Ramos (cell line): Measurements from ENCODE around the gene F5.
"Not testable (repeated sequence)": the region's sequence is repeated elsewhere in the genome, so short reads cannot be mapped to it uniquely, and the experiment has no call there.

Experiments used
- in situ Hi-C: fragments of 300-500 bp; cut with MboI; formaldehyde crosslinking; loops from one replicate; pipeline ENCODE4 v1.14.3; 2022; ENCODE audit warnings: low sequenced_read_pairs; ENCODE audit not compliant: unreplicated experiment

Gene F5

GRCh38 chr1:169514566-169515270 is 71.6 kb downstream of the F5 start:
- in situ Hi-C loops, result no loop called here

GRCh38 chr1:169513208-169513607 is 73.1 kb downstream of the F5 start:
- in situ Hi-C loops, result no loop called here

GRCh38 chr1:169511316-169512005 is 74.8 kb downstream of the F5 start:
- in situ Hi-C loops, result no loop called here

- in situ Hi-C loops, result no loop called here
These were observed 76.2 kb downstream of the F5 start for GRCh38 chr1:169510060-169510459.

- in situ Hi-C loops, result no loop called here
These were observed 76.9 kb downstream of the F5 start for GRCh38 chr1:169509354-169509753.

- in situ Hi-C loops, result no loop called here
These were observed 77.6 kb downstream of the F5 start for GRCh38 chr1:169508432-169509338.

- in situ Hi-C loops, result no loop called here
These were observed 78.9 kb downstream of the F5 start for GRCh38 chr1:169507413-169507812.

- in situ Hi-C loops, result not testable (repeated sequence)
These were observed 82.7 kb downstream of the F5 start for GRCh38 chr1:169503601-169504000.

GRCh38 chr1:169499807-169500206 is 86.5 kb downstream of the F5 start:
- in situ Hi-C loops, result no loop called here

GRCh38 chr1:169497317-169497716 is 89.0 kb downstream of the F5 start:
- in situ Hi-C loops, result no loop called here

- in situ Hi-C loops, result no loop called here
These were observed 90.4 kb downstream of the F5 start for GRCh38 chr1:169495916-169496315.

- in situ Hi-C loops, result no loop called here
These were observed 91.1 kb downstream of the F5 start for GRCh38 chr1:169495046-169495775.

GRCh38 chr1:169494343-169494742 is 91.9 kb downstream of the F5 start:
- in situ Hi-C loops, result no loop called here

GRCh38 chr1:169493251-169493650 is 93.0 kb downstream of the F5 start:
- in situ Hi-C loops, result no loop called here

- in situ Hi-C loops, result no loop called here
These were observed 94.4 kb downstream of the F5 start for GRCh38 chr1:169491845-169492281.

GRCh38 chr1:169488157-169488556 is 98.1 kb downstream of the F5 start:
- in situ Hi-C loops, result no loop called here

GRCh38 chr1:169487561-169487960 is 98.7 kb downstream of the F5 start:
- in situ Hi-C loops, result no loop called here

GRCh38 chr1:169487133-169487532 is 99.1 kb downstream of the F5 start:
- in situ Hi-C loops, result no loop called here

- in situ Hi-C loops, result no loop called here
These were observed 99.8 kb downstream of the F5 start for GRCh38 chr1:169486281-169487051.
